ENCODE measurements around the gene ZNF407.

ZNF407 gene

DNA sequence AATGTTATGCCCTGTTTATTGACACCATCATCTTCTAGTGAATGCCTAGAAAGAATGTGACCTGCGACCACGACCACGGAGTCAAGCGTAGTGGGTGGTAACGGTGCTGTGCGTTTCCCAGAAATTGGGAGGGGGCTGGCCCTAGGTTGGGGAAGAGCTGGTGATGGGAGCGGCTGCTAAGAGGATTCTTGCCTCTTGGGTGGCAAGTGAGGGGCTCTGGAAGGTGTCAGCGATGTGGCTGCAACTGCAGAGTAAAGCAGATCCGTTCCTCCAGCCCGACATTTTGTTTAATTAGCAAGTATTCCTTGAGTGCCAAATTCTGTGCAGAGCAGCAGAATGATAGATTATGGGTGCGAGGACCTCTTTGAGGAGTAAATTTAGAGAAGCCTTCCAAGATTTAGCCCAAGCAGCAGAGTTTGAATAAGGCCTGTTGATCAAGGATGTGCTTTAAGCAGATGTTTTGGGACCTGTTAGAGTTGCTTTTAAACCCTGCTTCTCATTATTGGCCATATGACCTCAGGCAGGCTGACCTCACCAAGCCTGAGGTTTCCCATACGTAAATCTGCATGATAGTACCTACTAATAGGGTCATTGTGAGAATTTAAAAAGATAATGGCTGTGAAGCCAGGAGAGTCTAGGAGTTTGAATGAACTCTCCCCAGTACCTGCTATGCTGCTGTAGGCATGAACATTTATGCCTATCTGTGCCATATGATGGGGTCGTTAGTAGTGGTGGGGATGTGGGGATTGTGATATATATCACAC lies 323.6 kb downstream of the ZNF407 start:
- no peaks in the 10 kb centered on the region for H3K27me3 ChIP-seq (ENCODE audit: low read length)
- H3K9me3 ChIP-seq (ENCODE audit: insufficient read depth, low read length), result no peaks in the 10 kb centered on the region
- H3K79me2 ChIP-seq (ENCODE audit: insufficient read depth, low read length), result no peaks in the 10 kb centered on the region
- no peaks in the 10 kb centered on the region for H3K9me2 ChIP-seq (replicated peaks; ENCODE audit: insufficient read depth, low read length)
- H3K4me3 ChIP-seq (ENCODE audit: insufficient read depth, low read length, poor library complexity, severe bottlenecking), result no peak overlapping the region
- no peak overlapping the region for H3K9ac ChIP-seq (ENCODE audit: low read length)
- H4K20me1 ChIP-seq (ENCODE audit: low read depth, low read length), result no peaks in the 10 kb centered on the region
- no peak overlapping the region for H3K4me2 ChIP-seq (ENCODE audit: low read depth, low read length, poor library complexity, severe bottlenecking)
- H2AFZ ChIP-seq (ENCODE audit: low read depth, low read length, severe bottlenecking), result no peak overlapping the region
- TF ChIP-seq EZH2phosphoT487 (conservative IDR thresholded peaks at IDR 0.05; ENCODE audit: low read length), result no peak
- TF ChIP-seq CTCF (IDR thresholded peaks at IDR 0.05; ENCODE audit: insufficient read depth, low read length, poor library complexity, severe bottlenecking), result no peak
- H3K27ac ChIP-seq (ENCODE audit: low read depth, low read length), result no peak overlapping the region
- no peaks in the 10 kb centered on the region for H3K36me3 ChIP-seq (ENCODE audit: low read length)
- H3F3A ChIP-seq (ENCODE audit: insufficient read depth), result no peaks in the 10 kb centered on the region

DNA sequence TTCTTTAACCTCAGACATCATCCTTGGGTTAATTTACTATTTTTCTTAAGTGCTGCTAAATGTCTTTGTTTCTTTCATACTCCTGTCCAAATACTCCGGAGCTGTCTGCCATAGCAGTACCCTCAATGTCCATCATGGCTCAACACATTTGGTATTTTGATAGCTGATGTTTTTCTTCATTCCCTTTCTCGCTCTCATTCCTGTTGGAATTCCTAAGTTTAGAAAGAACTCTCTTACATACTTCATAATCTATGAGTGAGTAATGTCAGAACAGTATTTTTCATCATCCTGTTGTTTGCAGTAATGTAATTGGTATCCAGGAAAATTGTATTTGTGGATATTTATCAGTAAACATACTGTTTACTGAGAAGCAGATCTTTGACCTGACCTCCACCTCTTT lies 328.4 kb downstream of the ZNF407 start:
- H3F3A ChIP-seq (ENCODE audit: insufficient read depth), result no peaks in the 10 kb centered on the region
- H3K9me2 ChIP-seq (replicated peaks; ENCODE audit: insufficient read depth, low read length), result no peaks in the 10 kb centered on the region
- H3K27me3 ChIP-seq (ENCODE audit: low read length), result no peaks in the 10 kb centered on the region
- H2AFZ ChIP-seq (ENCODE audit: low read depth, low read length, severe bottlenecking), result no peak overlapping the region
- no peak overlapping the region for H3K4me3 ChIP-seq (ENCODE audit: insufficient read depth, low read length, poor library complexity, severe bottlenecking)
- no peak overlapping the region for H3K9ac ChIP-seq (ENCODE audit: low read length)
- no peak overlapping the region for H3K4me2 ChIP-seq (ENCODE audit: low read depth, low read length, poor library complexity, severe bottlenecking)
- no peaks in the 10 kb centered on the region for H4K20me1 ChIP-seq (ENCODE audit: low read depth, low read length)
- H3K9me3 ChIP-seq (ENCODE audit: insufficient read depth, low read length), result no peaks in the 10 kb centered on the region
- no peaks in the 10 kb centered on the region for H3K79me2 ChIP-seq (ENCODE audit: insufficient read depth, low read length)
- H3K36me3 ChIP-seq (ENCODE audit: low read length), result no peaks in the 10 kb centered on the region
- no peak overlapping the region for H3K27ac ChIP-seq (ENCODE audit: low read depth, low read length)
- TF ChIP-seq CTCF (IDR thresholded peaks at IDR 0.05; ENCODE audit: insufficient read depth, low read length, poor library complexity, severe bottlenecking), result no peak

GRCh38 chr18:74928194-74928968 lies 330.7 kb downstream of the ZNF407 start:
- Histone ChIP-seq H4K20me1 (ENCODE audit: low read depth, low read length) (no peaks in the 10 kb centered on the region), H2AFZ (ENCODE audit: low read depth, low read length, severe bottlenecking) (no peak overlapping the region), H3K27me3 (ENCODE audit: low read length) (no peaks in the 10 kb centered on the region), H3K4me2 (ENCODE audit: low read depth, low read length, poor library complexity, severe bottlenecking) (no peak overlapping the region), H3K9ac (ENCODE audit: low read length) (no peak overlapping the region), H3K27ac (ENCODE audit: low read depth, low read length) (no peak overlapping the region), H3K36me3 (ENCODE audit: low read length) (no peaks in the 10 kb centered on the region), H3K4me3 (ENCODE audit: insufficient read depth, low read length, poor library complexity, severe bottlenecking) (no peak overlapping the region), H3K79me2 (ENCODE audit: insufficient read depth, low read length) (no peaks in the 10 kb centered on the region), H3F3A (ENCODE audit: insufficient read depth) (no peaks in the 10 kb centered on the region), H3K9me2 (replicated peaks; ENCODE audit: insufficient read depth, low read length) (no peaks in the 10 kb centered on the region), H3K9me3 (ENCODE audit: insufficient read depth, low read length) (no peaks in the 10 kb centered on the region)
- TF ChIP-seq EZH2phosphoT487 (conservative IDR thresholded peaks at IDR 0.05; ENCODE audit: low read length), result no peak
- no peak for TF ChIP-seq CTCF (IDR thresholded peaks at IDR 0.05; ENCODE audit: insufficient read depth, low read length, poor library complexity, severe bottlenecking)
